Activated CD8-positive, alpha-beta memory T cell treated with anti-CD3 and anti-CD28 coated beads for 4 hours (primary cell): ENCODE data around the gene NUDCD3.
A peak's percentile ranks its signal among the peaks of the same experiment; 100 is the strongest.

ENCODE experiments used
- DNase-seq, 2 donors: peaks; one replicate each; pipeline ENCODE4 v3.0.0-alpha.2; 2020; ENCODE audit warnings: low read depth in 2 of 2

Gene NUDCD3

GRCh38 chr7:44482502-44483485, 7.7 kb downstream of the NUDCD3 start:
- DNase-seq = no peak

GRCh38 chr7:44477938-44478337, 12.5 kb downstream of the NUDCD3 start:
- no peak for DNase-seq

GRCh38 chr7:44477063-44477830, 13.2 kb downstream of the NUDCD3 start:
- DNase-seq = peak; percentile 27 to 31

DNA sequence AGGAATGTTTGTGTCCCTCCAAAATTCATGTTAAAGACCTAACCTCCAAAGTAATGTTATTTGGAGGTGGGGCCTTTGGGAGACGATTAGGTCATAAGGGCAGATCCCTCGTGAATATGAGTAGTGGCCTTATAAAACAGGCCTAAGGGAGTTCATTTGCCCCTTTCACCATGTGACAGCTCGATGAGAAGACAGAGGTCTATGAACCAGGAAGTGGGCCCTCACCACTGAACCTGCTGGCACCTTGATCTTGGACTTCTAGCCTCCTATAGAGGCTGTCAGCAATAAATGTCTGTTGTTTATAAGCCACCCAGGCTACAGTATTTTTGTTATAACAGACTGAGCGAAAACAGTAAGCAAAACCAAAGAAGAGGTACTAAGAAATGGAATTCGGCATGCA, 14.1 kb downstream of the NUDCD3 start:
- no peak for DNase-seq

- no peak for DNase-seq
Measured at GRCh38 chr7:44473295-44473694, 17.2 kb downstream of the NUDCD3 start.

GRCh38 chr7:44472843-44473242, 17.6 kb downstream of the NUDCD3 start:
- no peak for DNase-seq

GRCh38 chr7:44471850-44472249, 18.6 kb downstream of the NUDCD3 start:
- DNase-seq = no peak

DNA sequence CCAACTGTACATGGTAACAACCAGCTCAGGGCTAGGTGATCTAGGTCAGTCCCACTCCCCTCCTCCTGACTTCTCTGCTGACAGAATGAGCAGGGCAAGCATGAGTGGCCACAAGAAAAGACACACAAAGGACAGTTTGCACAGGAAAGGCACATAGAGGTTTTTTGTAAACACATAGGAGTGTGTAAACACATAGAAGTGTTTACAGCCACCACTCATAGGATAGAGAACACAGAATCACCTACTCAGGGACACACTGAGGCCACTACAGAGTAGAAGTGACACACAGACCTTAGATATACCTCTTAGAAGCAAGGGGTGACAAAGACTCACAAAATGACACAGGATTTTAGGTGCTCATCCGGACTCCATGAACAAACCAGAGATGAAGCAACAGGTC, 19.0 kb downstream of the NUDCD3 start:
- no peak for DNase-seq

- no peak for DNase-seq
Measured at GRCh38 chr7:44470628-44471245, 19.7 kb downstream of the NUDCD3 start.

- DNase-seq = no peak
Measured at GRCh38 chr7:44470135-44470479, 20.4 kb downstream of the NUDCD3 start.

DNA sequence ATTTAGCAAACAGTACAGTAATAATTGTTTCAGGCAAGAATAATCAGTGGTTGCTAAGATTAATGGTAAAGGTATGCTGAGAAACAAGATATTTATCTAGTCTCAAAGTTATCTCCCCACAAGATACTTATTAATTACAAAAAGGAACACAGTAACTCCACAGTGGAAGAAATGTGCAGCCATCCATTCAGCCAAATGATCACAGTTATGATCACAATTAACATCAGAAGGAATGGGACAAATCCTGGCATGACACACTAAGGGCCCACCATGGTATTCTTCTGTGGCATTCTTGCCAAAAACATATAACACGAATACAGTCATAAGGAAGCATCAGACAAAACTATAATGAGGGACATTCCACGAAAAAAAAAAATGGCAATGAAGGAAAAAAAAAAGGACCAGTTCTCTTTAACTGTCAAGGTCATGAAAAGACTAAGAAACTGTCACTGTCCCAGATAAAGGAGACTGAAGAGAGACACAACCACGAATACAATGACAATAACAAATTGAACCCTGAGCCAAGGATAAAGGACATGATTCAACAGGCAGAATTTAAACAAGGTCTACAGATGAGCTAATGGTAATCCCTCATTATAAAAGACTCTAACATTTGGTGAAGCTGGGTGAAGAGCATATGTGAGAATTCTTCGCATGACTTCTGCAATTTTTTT, 20.9 kb downstream of the NUDCD3 start:
- no peak for DNase-seq

DNA sequence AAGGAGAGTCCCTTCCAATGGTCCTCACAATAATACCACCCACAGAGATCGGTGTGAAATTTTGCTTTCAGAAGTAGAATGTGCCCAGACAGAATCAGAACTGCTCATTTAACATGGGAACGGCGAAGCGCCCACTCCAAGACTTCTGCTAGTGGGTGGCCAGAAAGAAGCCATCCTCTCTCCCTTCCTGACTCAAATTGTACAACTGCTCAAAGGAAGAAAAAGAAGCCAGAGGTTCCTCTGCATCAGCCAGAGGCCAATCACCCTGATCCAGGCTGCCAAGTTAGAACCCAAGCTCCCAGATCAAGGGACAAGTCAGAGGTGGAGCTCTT, 23.3 kb downstream of the NUDCD3 start:
- DNase-seq = no peak

DNA sequence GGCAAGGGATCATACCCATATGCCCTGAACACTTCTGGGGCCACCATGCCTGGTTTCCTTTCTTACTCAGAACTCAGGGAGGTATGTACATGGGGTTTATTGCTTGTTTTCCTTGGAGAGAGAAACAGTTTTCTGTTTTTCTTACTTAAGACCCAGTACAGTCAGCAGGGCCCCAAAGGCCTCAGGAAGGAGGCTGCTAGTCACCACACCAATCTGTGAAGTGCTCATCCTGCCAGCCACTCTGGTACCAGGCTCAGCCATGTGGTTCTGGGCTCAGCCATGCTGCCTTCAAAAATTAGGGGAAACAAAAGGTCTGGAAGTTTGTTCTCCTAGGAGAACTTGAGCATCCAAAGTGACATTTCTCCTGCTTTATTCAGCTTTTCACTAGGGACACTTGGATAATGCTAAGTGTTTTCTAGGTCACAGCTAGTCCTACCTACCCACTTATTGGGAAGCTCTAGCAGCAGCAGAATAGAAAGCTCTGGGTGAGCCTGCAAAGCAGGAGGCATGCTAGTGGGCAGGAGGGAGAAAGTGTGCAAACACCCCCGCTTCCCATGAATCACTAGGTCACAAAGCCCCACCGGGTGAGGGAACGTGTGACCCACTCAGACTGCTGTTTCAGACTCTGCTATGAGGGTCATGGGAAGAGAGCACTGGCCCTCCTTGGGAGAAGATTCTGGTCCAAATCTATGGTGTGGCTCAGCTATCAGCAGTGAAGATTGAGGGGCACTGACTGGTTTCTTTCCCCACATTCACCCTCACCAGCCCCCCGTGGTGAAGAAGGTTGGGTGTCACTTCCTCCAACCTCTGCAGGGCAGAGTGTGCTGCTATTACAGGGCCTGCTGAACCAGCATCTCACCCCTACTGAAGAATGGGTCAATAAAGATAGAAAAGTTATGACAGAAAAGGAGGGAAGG, 23.9 kb downstream of the NUDCD3 start:
- DNase-seq = no peak

DNA sequence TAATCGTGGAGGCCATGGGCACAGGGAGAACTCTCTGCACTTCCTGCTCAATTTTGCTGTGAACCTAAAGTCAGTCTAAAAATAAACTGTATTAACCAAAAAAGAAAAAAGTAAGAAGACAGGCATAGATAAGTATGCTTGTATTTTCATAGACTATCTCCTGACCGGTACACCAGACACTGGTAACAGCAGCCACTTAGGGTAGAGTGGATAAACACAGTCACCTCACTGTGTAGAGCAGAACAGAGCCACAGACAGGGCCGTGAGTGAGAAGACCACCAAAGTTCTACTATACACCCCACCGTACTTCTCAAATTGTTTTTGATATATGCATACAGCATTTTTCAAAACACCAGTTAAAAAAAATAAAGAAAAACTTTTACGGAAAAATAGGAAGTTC, 25.0 kb downstream of the NUDCD3 start:
- DNase-seq = no peak

GRCh38 chr7:44463169-44463808, 27.2 kb downstream of the NUDCD3 start:
- DNase-seq = no peak

DNA sequence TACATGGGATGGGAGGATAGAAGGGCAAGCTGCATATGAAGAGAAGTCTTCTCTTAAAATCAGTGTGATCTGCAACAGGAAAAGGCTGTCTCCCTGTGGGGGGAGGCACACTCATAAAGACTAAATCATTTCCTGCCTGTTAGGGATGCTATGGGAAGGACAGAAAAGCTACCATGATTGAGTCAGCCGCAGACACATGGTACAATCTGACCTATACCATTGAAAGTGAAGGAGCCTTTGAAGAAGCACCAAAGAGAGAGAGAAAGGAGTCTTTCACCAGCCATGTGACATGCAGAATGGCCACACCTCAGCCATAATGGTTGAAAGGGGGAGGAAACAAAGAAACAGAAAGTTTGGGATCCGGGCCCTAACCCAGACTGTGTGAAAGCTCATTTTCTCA, 29.1 kb downstream of the NUDCD3 start:
- DNase-seq = no peak

GRCh38 chr7:44460325-44460724, 30.1 kb downstream of the NUDCD3 start:
- peak; percentile 20 to 48 for DNase-seq

DNA sequence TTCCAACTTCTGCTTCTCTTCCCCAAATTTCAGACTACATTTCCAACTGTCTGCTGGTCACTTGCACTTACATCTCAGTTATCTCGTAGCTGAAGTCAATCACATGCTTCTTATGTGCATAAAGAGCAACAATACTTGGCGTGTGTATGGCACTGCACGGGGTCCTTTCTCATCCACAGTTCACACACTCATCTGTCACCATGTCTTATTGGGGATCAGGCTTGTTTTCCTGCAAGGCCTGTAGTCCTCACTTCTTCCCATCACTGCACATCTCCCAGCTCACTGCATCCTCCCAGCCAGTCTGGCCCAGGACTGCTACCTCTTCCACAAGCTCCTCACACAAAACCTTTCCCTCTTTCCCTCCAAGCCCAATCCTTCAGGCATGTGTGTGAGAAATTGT, 35.3 kb downstream of the NUDCD3 start:
- DNase-seq = no peak

GRCh38 chr7:44454348-44454747, 36.1 kb downstream of the NUDCD3 start:
- DNase-seq = no peak

- no peak for DNase-seq
Measured at GRCh38 chr7:44451123-44451522, 39.3 kb downstream of the NUDCD3 start.

- DNase-seq = no peak
Measured at GRCh38 chr7:44449584-44449928, 40.9 kb downstream of the NUDCD3 start.
